ENCODE data around the gene CBLL2.

The CBLL2 gene

DNA sequence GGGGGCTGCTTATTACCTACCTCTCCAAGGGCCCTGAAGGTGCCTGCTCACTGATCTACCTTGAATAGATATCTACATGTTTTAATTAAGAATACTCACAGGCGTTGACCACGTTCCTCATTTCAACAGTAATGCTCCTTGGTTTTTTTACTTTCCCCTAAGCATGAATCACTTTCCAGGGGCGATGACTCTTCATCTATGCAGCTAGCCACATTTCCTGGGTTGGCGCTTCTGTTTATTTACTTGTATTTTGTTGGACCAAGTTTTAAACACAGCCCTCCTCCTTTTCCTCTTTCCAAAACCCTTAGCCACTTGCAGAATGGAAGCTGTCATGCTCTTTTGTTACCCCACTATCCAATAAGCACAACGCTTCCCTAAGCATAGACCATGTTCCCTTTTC, 50.8 kb downstream of the CBLL2 start:
- Histone ChIP-seq H3K36me3 (replicated peaks in 1 of 2; ENCODE audit: control insufficient read depth in 2 of 2, insufficient read depth in 2 of 2, low read length in 2 of 2) (no peaks in the 10 kb centered on the region), H2BK120ac (ENCODE audit: low read depth, low read length) (no peak overlapping the region), H3K9ac (ENCODE audit: low read depth, low read length, poor library complexity) (no peak overlapping the region), H3K27ac (replicated peaks; ENCODE audit: low read length) (no peak overlapping the region), H2BK15ac (ENCODE audit: low read length) (no peak overlapping the region), H3K4me2 (ENCODE audit: insufficient read depth, low read length, poor library complexity, severe bottlenecking) (no peak overlapping the region), H4K8ac (ENCODE audit: low read depth, low read length) (no peak overlapping the region), H2BK12ac (ENCODE audit: low read length) (no peak overlapping the region), H3K9me3 (replicated peaks in 1 of 2; ENCODE audit: control insufficient read depth in 2 of 2, insufficient read depth in 1 of 2, low read depth in 1 of 2, low read length in 2 of 2) (no peaks in the 10 kb centered on the region), H2AFZ (ENCODE audit: low read length) (no peak overlapping the region), H3K4me3 (ENCODE audit: low read length in 2 of 2) (no peak overlapping the region), H3K14ac (ENCODE audit: low read length) (no peak overlapping the region), H3K23ac (ENCODE audit: low read depth, low read length, poor library complexity) (no peak overlapping the region), H3K18ac (ENCODE audit: low read length) (no peak overlapping the region), H2BK5ac (ENCODE audit: low read length) (no peak overlapping the region), H3K4me1 (ENCODE audit: control insufficient read depth in 2 of 2, insufficient read depth in 1 of 2, low read depth in 1 of 2, low read length in 2 of 2) (peaks cover 0 to 7% of the 10 kb centered on the region in 2 donors), H3K4ac (ENCODE audit: low read length) (no peak overlapping the region), H2AK5ac (ENCODE audit: low read depth, low read length) (no peak overlapping the region), H3K27me3 (ENCODE audit: control insufficient read depth in 3 of 3, insufficient read depth in 3 of 3, low read depth in 1 of 3, low read length in 3 of 3) (peaks cover 0 to 9% (median 0%) of the 10 kb centered on the region in 3 experiments), H3K79me1 (ENCODE audit: low read depth, low read length) (no peaks in the 10 kb centered on the region), H4K91ac (ENCODE audit: low read depth, low read length, poor library complexity) (no peak overlapping the region)
- no peak for DNase-seq (ENCODE audit: low spot score)
- no CpG with 5 or more reads among the region's 5 CpGs for WGBS, 2 donors (ENCODE audit: extremely low coverage in 2 of 2, insufficient read length in 2 of 2, insufficient replicate concordance in 1 of 2)

Data from neuronal stem cell (in vitro differentiated cells).